Measurements from ENCODE around the gene ABL1. TPM values are rescaled to one million over a fixed set of nuclear protein-coding genes. Genes with fewer than 3 reads are reported as not detected.
"Not testable (repeated sequence)": the region's sequence is repeated elsewhere in the genome, so short reads cannot be mapped to it uniquely, and the experiment has no call there.

ABL1 gene
- total and polyA plus RNA-seq, 10 donors: 9.7 to 76.7 (median 42.2) TPM

GRCh38 chr9:130847306-130848217 is 12.5 kb downstream of the ABL1 start:
- 37 to 63% (median 49%) methylated on average over 13 of the region's 13 CpGs for WGBS, 5 donors
- peaks cover 0 to 73% (median 37%) of the 10 kb centered on the region in 6 donors for H3K4me1 ChIP-seq
- no peak for TF ChIP-seq CTCF (IDR thresholded peaks at IDR 0.05 in 8 of 11, conservative IDR thresholded peaks at IDR 0.05 in 3 of 11)
- TF ChIP-seq POLR2AphosphoS5 (IDR thresholded peaks at IDR 0.05): peak in 1 of 3 donors; percentile 74
- DNase-seq: no peak
- intact Hi-C loops (cut with DNase I; ENCODE audit: low total_unique reads): no loop called here
- H3K36me3 ChIP-seq: no peaks in the 10 kb centered on the region
- peak overlapping the region in 7 of 8 donors; percentile 69 to 80 (median 77) for H3K27ac ChIP-seq
- no peak overlapping the region for H3K4me3 ChIP-seq
- no peaks in the 10 kb centered on the region for H3K9me3 ChIP-seq
- H3K27me3 ChIP-seq (replicated peaks in 1 of 7): no peaks in the 10 kb centered on the region

- intact Hi-C loops (cut with DNase I; ENCODE audit: low total_unique reads); H3K4me3 ChIP-seq; H3K9me3 ChIP-seq; H3K36me3 ChIP-seq; H3K27me3 ChIP-seq (replicated peaks in 1 of 7); DNase-seq: not testable (repeated sequence)
- H3K27ac ChIP-seq: peak overlapping the region in 7 of 8 donors; percentile 69 to 80 (median 77)
- WGBS, 5 donors: 95 to 98% (median 97%) methylated on average over 8 of the region's 8 CpGs
- H3K4me1 ChIP-seq: peaks cover 0 to 63% (median 33%) of the 10 kb centered on the region in 6 donors
These were observed 13.5 kb downstream of the ABL1 start for GRCh38 chr9:130848514-130848913.

- H3K9me3 ChIP-seq: no peaks in the 10 kb centered on the region
- H3K36me3 ChIP-seq: peaks cover 0 to 10% (median 6%) of the 10 kb centered on the region in 6 donors
- intact Hi-C loops (cut with DNase I; ENCODE audit: low total_unique reads): no loop called here
- H3K4me1 ChIP-seq: peaks cover 0 to 55% (median 29%) of the 10 kb centered on the region in 6 donors
- H3K27ac ChIP-seq: peak overlapping the region in 2 of 8 donors; percentile 12 to 28
- DNase-seq: no peak
- H3K27me3 ChIP-seq (replicated peaks in 1 of 7): no peaks in the 10 kb centered on the region
- WGBS, 5 donors: 87 to 95% (median 94%) methylated on average over 9 of the region's 9 CpGs
- no peak overlapping the region for H3K4me3 ChIP-seq
- no peak for TF ChIP-seq POLR2AphosphoS5 (IDR thresholded peaks at IDR 0.05)
- no peak for TF ChIP-seq POLR2A (IDR thresholded peaks at IDR 0.05)
- no peak for TF ChIP-seq CTCF (IDR thresholded peaks at IDR 0.05 in 8 of 11, conservative IDR thresholded peaks at IDR 0.05 in 3 of 11)
These were observed 14.3 kb downstream of the ABL1 start for GRCh38 chr9:130849356-130849755.

- no peak for DNase-seq
- H3K4me3 ChIP-seq: no peak overlapping the region
- peaks cover 0 to 21% (median 6%) of the 10 kb centered on the region in 6 donors for H3K4me1 ChIP-seq
- H3K9me3 ChIP-seq: no peaks in the 10 kb centered on the region
- peaks cover 0 to 44% (median 32%) of the 10 kb centered on the region in 6 donors for H3K36me3 ChIP-seq
- 85 to 95% (median 92%) methylated on average over 7 of the region's 7 CpGs for WGBS, 5 donors
- no peak for TF ChIP-seq POLR2AphosphoS5 (IDR thresholded peaks at IDR 0.05)
- no peak for TF ChIP-seq CTCF (IDR thresholded peaks at IDR 0.05 in 8 of 11, conservative IDR thresholded peaks at IDR 0.05 in 3 of 11)
- no peak for TF ChIP-seq POLR2A (IDR thresholded peaks at IDR 0.05)
- no peaks in the 10 kb centered on the region for H3K27me3 ChIP-seq (replicated peaks in 1 of 7)
- H3K27ac ChIP-seq: no peak overlapping the region
- intact Hi-C loops (cut with DNase I; ENCODE audit: low total_unique reads): no loop called here
These were observed 17.7 kb downstream of the ABL1 start for GRCh38 chr9:130852801-130853200.
